ENCODE measurements around the gene APOL2.

GRCh38 chr22:36244522-36245391, 5.4 kb upstream of the APOL2 start:
- TF ChIP-seq, protein P1, sequence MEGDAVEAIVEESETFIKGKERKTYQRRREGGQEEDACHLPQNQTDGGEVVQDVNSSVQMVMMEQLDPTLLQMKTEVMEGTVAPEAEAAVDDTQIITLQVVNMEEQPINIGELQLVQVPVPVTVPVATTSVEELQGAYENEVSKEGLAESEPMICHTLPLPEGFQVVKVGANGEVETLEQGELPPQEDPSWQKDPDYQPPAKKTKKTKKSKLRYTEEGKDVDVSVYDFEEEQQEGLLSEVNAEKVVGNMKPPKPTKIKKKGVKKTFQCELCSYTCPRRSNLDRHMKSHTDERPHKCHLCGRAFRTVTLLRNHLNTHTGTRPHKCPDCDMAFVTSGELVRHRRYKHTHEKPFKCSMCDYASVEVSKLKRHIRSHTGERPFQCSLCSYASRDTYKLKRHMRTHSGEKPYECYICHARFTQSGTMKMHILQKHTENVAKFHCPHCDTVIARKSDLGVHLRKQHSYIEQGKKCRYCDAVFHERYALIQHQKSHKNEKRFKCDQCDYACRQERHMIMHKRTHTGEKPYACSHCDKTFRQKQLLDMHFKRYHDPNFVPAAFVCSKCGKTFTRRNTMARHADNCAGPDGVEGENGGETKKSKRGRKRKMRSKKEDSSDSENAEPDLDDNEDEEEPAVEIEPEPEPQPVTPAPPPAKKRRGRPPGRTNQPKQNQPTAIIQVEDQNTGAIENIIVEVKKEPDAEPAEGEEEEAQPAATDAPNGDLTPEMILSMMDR (IDR thresholded peaks at IDR 0.05): no peak
- no peak for TF ChIP-seq POLR2AphosphoS5 (IDR thresholded peaks at IDR 0.05)
- no peak for TF ChIP-seq POLR2A (IDR thresholded peaks at IDR 0.05)
- no peak for TF ChIP-seq EP300 (IDR thresholded peaks at IDR 0.05)

All from suprapubic skin (tissue), 4 donors.